Measurements from ENCODE around the gene MTRR. TPM values are rescaled to one million over a fixed set of nuclear protein-coding genes. Genes with fewer than 3 reads are reported as not detected.
A peak's percentile ranks its signal among the peaks of the same experiment; 100 is the strongest.

MTRR gene
- total and polyA plus RNA-seq, 2 donors (not counting 1 experiment from before 2014, with no cell fraction given): 25.5 to 67.8 TPM

- Mint-ChIP-seq H3K27me3 (peaks cover 17% of the 10 kb centered on the region), H3K4me3 (peak overlapping the region; percentile 90), H3K9me3 (ENCODE audit: insufficient read depth) (no peaks in the 10 kb centered on the region), H3K27ac (no peak overlapping the region), H3K4me1 (peaks cover 28% of the 10 kb centered on the region)
- H3K4me1 ChIP-seq (ENCODE audit: control insufficient read depth in 2 of 2, insufficient read depth in 2 of 2, low read length in 2 of 2): peaks cover 23 to 27% of the 10 kb centered on the region in 2 donors
- H4K20me1 ChIP-seq (ENCODE audit: control insufficient read depth, insufficient read depth, low read length, poor library complexity, severe bottlenecking): no peaks in the 10 kb centered on the region
- intact Hi-C loops (cut with micrococcal nuclease): loop anchor here (1.0 to 5.0 kb wide), 2 partner anchors 19 to 607 kb away; partner anchors contain the start of genes FASTKD3 and MTRR
- ChIA-PET POLR2A (interaction anchor here (1.2 kb wide), 1 partner anchor 19 kb away, joined by 3 read pairs; the partner anchor contains the start of genes FASTKD3 and MTRR), CTCF (interaction anchor here (1.4 kb wide), 1 partner anchor 23 kb away, joined by 4 read pairs; no protein-coding TSS in a partner anchor)
- peak overlapping the region; percentile 84 for H3K4me2 ChIP-seq (replicated peaks; ENCODE audit: low read depth, low read length, poor library complexity, severe bottlenecking)
- no peaks in the 10 kb centered on the region for H3K36me3 ChIP-seq (replicated peaks in 1 of 2; ENCODE audit: control extremely low read depth in 1 of 2, control insufficient read depth in 1 of 2, extremely low read depth in 1 of 2, insufficient read depth in 2 of 2, low read length in 1 of 2)
- 5% methylated on average over 44 of the region's 44 CpGs for WGBS (ENCODE audit: insufficient coverage)
- DNase-seq (peak; percentile 24), ATAC-seq (ENCODE audit: low read depth) (peak; percentile 37)
- peaks cover 0 to 36% (median 15%) of the 10 kb centered on the region in 4 experiments for H3K27me3 ChIP-seq (replicated peaks in 1 of 4; ENCODE audit: control extremely low read depth in 1 of 4, control insufficient read depth in 3 of 4, insufficient read depth in 4 of 4, low read length in 3 of 4)
- peak overlapping the region in 4 of 5 experiments; percentile 28 to 56 (median 42) for H3K4me3 ChIP-seq (ENCODE audit: control extremely low read depth in 1 of 5, extremely low read depth in 1 of 5, insufficient read depth in 1 of 5, low read depth in 2 of 5, low read length in 4 of 5)
- H3K27ac ChIP-seq (ENCODE audit: low read length in 2 of 2): no peak overlapping the region
- TF ChIP-seq EZH2 (IDR thresholded peaks at IDR 0.05; ENCODE audit: borderline replicate concordance, insufficient read depth, low read depth, low read length, poor library complexity, severe bottlenecking): no peak
- TF ChIP-seq, protein P1, sequence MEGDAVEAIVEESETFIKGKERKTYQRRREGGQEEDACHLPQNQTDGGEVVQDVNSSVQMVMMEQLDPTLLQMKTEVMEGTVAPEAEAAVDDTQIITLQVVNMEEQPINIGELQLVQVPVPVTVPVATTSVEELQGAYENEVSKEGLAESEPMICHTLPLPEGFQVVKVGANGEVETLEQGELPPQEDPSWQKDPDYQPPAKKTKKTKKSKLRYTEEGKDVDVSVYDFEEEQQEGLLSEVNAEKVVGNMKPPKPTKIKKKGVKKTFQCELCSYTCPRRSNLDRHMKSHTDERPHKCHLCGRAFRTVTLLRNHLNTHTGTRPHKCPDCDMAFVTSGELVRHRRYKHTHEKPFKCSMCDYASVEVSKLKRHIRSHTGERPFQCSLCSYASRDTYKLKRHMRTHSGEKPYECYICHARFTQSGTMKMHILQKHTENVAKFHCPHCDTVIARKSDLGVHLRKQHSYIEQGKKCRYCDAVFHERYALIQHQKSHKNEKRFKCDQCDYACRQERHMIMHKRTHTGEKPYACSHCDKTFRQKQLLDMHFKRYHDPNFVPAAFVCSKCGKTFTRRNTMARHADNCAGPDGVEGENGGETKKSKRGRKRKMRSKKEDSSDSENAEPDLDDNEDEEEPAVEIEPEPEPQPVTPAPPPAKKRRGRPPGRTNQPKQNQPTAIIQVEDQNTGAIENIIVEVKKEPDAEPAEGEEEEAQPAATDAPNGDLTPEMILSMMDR (IDR thresholded peaks at IDR 0.05): no peak
- peak overlapping the region; percentile 79 for H2AFZ ChIP-seq (ENCODE audit: insufficient read depth, low read depth, low read length, poor library complexity, severe bottlenecking)
- peaks cover 0 to 16% (median 0%) of the 10 kb centered on the region in 3 donors for H3K9me3 ChIP-seq (ENCODE audit: control extremely low read depth in 1 of 3, control insufficient read depth in 2 of 3, insufficient read depth in 1 of 3, low read length in 2 of 3)
- H3K79me2 ChIP-seq (ENCODE audit: control insufficient read depth, insufficient read depth, low read length): no peaks in the 10 kb centered on the region
- H3K9ac ChIP-seq (ENCODE audit: low read length): peak overlapping the region; percentile 52
These were observed 19.1 kb upstream of the MTRR start for GRCh38 chr5:7849681-7850394.

Data from B cell (primary cell).